Gastroesophageal sphincter (tissue), 4 donors: ENCODE results near the gene EDAR. TPM values are rescaled to one million over a fixed set of nuclear protein-coding genes. Genes with fewer than 3 reads are reported as not detected.
A peak's percentile ranks its signal among the peaks of the same experiment; 100 is the strongest.

Experiments used
- ATAC-seq: fragments of 150-250 bp; one replicate; pipeline ENCODE4 v1.9.1; 2016; ENCODE audit warnings: mild to moderate bottlenecking, moderate library complexity
- H3K27ac ChIP-seq, 4 donors: fragments of 200-600 bp; sonication (generic) in 3 of 4; 1 replicate in 3 of 4; 2 replicates in 1 of 4; pipeline ENCODE4 v1.5.1; 2016 to 2019
- H3K27me3 ChIP-seq: fragments of 200-600 bp; sonication (generic); one replicate; pipeline ENCODE4 v1.5.1; 2019
- H3K36me3 ChIP-seq, 2 donors: fragments of 200-600 bp; sonication (generic); one replicate each; pipeline ENCODE4 v1.5.1; 2019; ENCODE audit warnings: control low read depth in 1 of 2
- H3K4me1 ChIP-seq, 3 donors: fragments of 200-600 bp; sonication (generic); 1 replicate in 2 of 3; 2 replicates in 1 of 3; pipeline ENCODE4 v1.5.1; 2016 to 2019; ENCODE audit warnings: control low read depth in 2 of 3
- H3K4me3 ChIP-seq, 2 donors: fragments of 200-600 bp; sonication (generic); one replicate each; pipeline ENCODE4 v1.5.1; 2019; ENCODE audit warnings: mild to moderate bottlenecking in 1 of 2, moderate library complexity in 1 of 2
- H3K9me3 ChIP-seq, 3 donors: fragments of 200-600 bp; sonication (generic); one replicate each; pipeline ENCODE4 v1.5.1; 2017 to 2019; ENCODE audit warnings: control low read depth in 2 of 3
- CTCF ChIP-seq, 4 experiments: fragments of 200-600 bp in 2 of 4; fragments of 450-650 bp in 2 of 4; sonication (generic) in 1 of 4; IDR thresholded peaks; one replicate each; pipeline ENCODE4 v1.5.1; 2017 to 2019; ENCODE audit warnings: antibody characterized with exemption in 4 of 4, mild to moderate bottlenecking in 2 of 4, moderate library complexity in 2 of 4
- EP300 ChIP-seq: sonication (generic); formaldehyde crosslinking; IDR thresholded peaks from one replicate; pipeline ENCODE4 v1.6.1; 2017; ENCODE audit warnings: antibody characterized with exemption, mild to moderate bottlenecking
- POLR2A ChIP-seq, 2 donors: fragments of 450-650 bp; IDR thresholded peaks; one replicate each; pipeline ENCODE4 v1.6.1; 2017; ENCODE audit warnings: antibody characterized with exemption in 2 of 2, mild to moderate bottlenecking in 2 of 2, moderate library complexity in 1 of 2
- POLR2AphosphoS5 ChIP-seq: sonication (generic); formaldehyde crosslinking; IDR thresholded peaks from one replicate; pipeline ENCODE4 v1.6.1; 2017; ENCODE audit warnings: antibody characterized with exemption
- WGBS, 2 donors: methylation state at CpG; one replicate each; pipeline ENCODE4 v1.1.5; 2018; ENCODE audit warnings: low coverage in 1 of 2; 5-methylcytosine and 5-hydroxymethylcytosine counted together
- total RNA-seq, 4 donors: library from RNA; depleted of rRNA; stranded (reverse); fragments of >200 nt; gene quantifications; one replicate each; pipeline ENCODE4 v1.1.0, GENCODE V29; 2016

Gene EDAR
- total RNA-seq, 4 donors from 2014 or later = 0.92 TPM; not detected in 3

- no peak overlapping the region for H3K27ac ChIP-seq
- H3K9me3 ChIP-seq = no peaks in the 10 kb centered on the region
- ATAC-seq = no peak
- TF ChIP-seq EP300 = no peak
- TF ChIP-seq POLR2AphosphoS5 = no peak
- no peak for TF ChIP-seq POLR2A (IDR thresholded peaks at IDR 0.05)
- TF ChIP-seq CTCF (IDR thresholded peaks at IDR 0.05) = no peak
- peaks cover 0 to 11% (median 0%) of the 10 kb centered on the region in 3 donors for H3K4me1 ChIP-seq
- no peaks in the 10 kb centered on the region for H3K27me3 ChIP-seq
- no CpG with 5 or more reads among the region's 24 CpGs for WGBS, 2 donors
- no peak overlapping the region for H3K4me3 ChIP-seq
- no peaks in the 10 kb centered on the region for H3K36me3 ChIP-seq
These were observed 81.0 kb downstream of the EDAR start for GRCh38 chr2:108907822-108908712.

GRCh38 chr2:108906403-108907077 is 82.5 kb downstream of the EDAR start:
- 40 to 85% methylated on average over 1 to 4 of the region's 15 CpGs for WGBS, 2 donors

GRCh38 chr2:108905906-108906305 is 83.1 kb downstream of the EDAR start:
- H3K9me3 ChIP-seq = peaks cover 0 to 2% (median 0%) of the 10 kb centered on the region in 3 donors
- TF ChIP-seq EP300 (no peak), POLR2AphosphoS5 (no peak), CTCF (IDR thresholded peaks at IDR 0.05) (no peak), POLR2A (IDR thresholded peaks at IDR 0.05) (no peak)
- no peak for ATAC-seq
- no peak overlapping the region for H3K27ac ChIP-seq
- peaks cover 0 to 11% (median 0%) of the 10 kb centered on the region in 3 donors for H3K4me1 ChIP-seq
- no peaks in the 10 kb centered on the region for H3K36me3 ChIP-seq
- no peak overlapping the region for H3K4me3 ChIP-seq
- WGBS, 2 donors = 56% methylated on average over 3 of the region's 13 CpGs; no CpG with 5 or more reads in 1 of the 2 donors
- H3K27me3 ChIP-seq = no peaks in the 10 kb centered on the region

More at GRCh38 chr2:108906403-108907077, 82.5 kb downstream of the EDAR start:
- Histone ChIP-seq H3K4me3 (no peak overlapping the region), H3K9me3 (no peaks in the 10 kb centered on the region), H3K36me3 (no peaks in the 10 kb centered on the region), H3K4me1 (peaks cover 0 to 11% (median 0%) of the 10 kb centered on the region in 3 donors), H3K27ac (no peak overlapping the region), H3K27me3 (no peaks in the 10 kb centered on the region)
- peak; percentile 24 for ATAC-seq
- TF ChIP-seq POLR2AphosphoS5 (no peak), EP300 (no peak), CTCF (IDR thresholded peaks at IDR 0.05) (no peak), POLR2A (IDR thresholded peaks at IDR 0.05) (no peak)

- 20% methylated on average over 1 of the region's 3 CpGs; no CpG with 5 or more reads in 1 of the 2 donors for WGBS, 2 donors
- ATAC-seq = no peak
- H3K9me3 ChIP-seq = peaks cover 0 to 9% (median 0%) of the 10 kb centered on the region in 3 donors
- H3K27me3 ChIP-seq = no peaks in the 10 kb centered on the region
- no peak overlapping the region for H3K4me3 ChIP-seq
- H3K4me1 ChIP-seq = peaks cover 0 to 11% (median 0%) of the 10 kb centered on the region in 3 donors
- no peaks in the 10 kb centered on the region for H3K36me3 ChIP-seq
- TF ChIP-seq EP300 (no peak), POLR2AphosphoS5 (no peak), CTCF (IDR thresholded peaks at IDR 0.05) (no peak), POLR2A (IDR thresholded peaks at IDR 0.05) (no peak)
- no peak overlapping the region for H3K27ac ChIP-seq
These were observed 83.8 kb downstream of the EDAR start for GRCh38 chr2:108905176-108905575.
